Measurements from ENCODE around the gene CCDC7.

- TF ChIP-seq POU2F2 (IDR thresholded peaks at IDR 0.05; ENCODE audit: low read depth, low read length) (no peak), TAF1 (IDR thresholded peaks at IDR 0.05; ENCODE audit: low read depth, low read length) (no peak), POLR2AphosphoS5 (IDR thresholded peaks at IDR 0.05; ENCODE audit: low read depth, low read length) (no peak), POLR2A (IDR thresholded peaks at IDR 0.05; ENCODE audit: low read depth, low read length) (no peak)
These were observed 235.0 kb downstream of the CCDC7 start for GRCh38 chr10:32680803-32681557.

Data from GM12891 (cell line).